Skeletal muscle cell (primary cell): ENCODE results near the gene AGAP1.

Source experiments
- DNase-seq: peaks from one replicate; pipeline ENCODE4 v3.0.0-alpha.2; 2010; ENCODE audit warnings: low read depth
- H3K4me3 ChIP-seq: 2 replicates; pipeline ENCODE4 v1.5.1; 2011; ENCODE audit warnings: low read depth, mild to moderate bottlenecking, control low read depth, low read length, moderate library complexity

The AGAP1 gene

DNA sequence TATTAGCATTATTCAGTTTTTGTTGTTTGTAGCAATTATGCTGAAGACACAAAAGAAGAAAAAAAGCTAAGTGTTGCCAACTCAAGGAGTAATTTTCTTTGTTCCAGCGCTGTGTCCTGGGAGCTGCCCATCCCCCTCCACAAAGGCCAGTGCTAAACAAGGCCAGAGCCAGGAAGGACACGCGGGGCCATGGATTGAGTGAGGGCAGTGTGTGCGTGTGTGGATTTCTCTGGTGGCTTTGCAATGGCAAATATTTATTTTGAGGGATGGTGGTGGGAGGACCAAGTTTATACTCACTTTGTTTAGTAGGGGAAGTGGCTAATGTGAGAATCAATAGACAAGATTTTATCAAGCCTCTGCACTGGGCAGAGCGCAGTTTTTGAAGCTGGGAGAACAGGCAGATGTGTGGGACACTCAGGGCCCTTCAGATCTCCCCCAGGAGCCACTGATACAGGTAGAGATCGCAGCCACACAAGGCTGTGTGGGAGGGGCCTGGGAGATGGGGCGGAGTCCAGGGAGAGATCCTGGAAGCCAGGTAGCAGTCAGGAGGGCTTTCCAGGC is 11.4 kb downstream of the AGAP1 start:
- DNase-seq, result no peak
- no peak overlapping the region for H3K4me3 ChIP-seq

DNA sequence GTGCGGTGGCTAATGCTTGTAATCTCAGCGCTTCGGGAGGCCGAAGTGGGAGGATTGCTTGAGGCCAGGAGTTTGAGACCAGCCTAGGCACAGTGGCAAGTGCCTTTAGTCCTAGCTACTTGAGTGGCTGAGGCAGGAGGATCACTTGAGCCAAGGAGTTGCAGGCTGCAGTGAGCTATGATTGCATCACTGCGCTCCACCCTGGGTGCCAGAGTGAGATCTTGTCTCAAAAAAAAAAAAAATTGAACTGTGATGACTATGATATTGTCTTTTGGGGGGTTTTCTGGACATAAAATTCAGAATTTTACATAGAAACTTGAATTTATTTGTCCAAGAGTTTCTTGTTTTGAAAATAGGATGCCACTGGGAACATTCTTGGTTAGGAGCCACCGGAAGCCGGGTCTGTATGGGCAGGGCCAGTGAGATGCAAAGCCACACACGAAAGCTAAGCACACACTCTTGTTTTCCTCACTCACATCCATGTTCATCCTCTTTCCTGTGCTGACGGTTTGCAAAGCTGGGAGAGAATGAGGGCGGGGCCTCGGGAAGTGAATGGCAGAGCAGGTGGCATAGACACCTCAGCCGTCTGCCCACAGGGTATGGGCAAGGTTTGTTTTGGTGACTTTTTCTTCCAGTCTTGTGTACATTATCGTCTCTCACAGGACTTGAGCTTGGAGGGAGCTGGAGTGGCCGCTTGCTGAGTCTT is 12.6 kb downstream of the AGAP1 start:
- DNase-seq, result no peak
- H3K4me3 ChIP-seq, result no peak overlapping the region

GRCh38 chr2:235506997-235507615 is 13.3 kb downstream of the AGAP1 start:
- H3K4me3 ChIP-seq, result no peak overlapping the region
- no peak for DNase-seq

DNA sequence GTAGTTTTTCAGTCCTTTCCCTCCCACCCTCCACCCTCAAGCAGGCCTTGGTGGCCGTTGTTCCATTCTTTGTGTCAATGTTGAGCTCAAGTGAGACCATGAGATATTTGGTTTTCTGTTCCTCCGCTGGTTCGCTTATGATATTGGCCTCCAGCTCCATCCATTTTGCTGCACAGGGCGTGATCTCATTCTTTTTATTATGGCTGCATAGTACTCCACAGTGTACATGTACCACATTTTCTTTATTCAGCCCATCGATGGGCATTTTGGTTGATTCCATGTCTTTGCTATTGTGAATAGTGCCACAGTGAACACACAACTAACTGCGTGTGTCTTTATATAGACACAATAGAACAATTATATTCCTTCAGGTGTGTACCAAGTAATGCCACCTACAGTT is 14.1 kb downstream of the AGAP1 start:
- no peak overlapping the region for H3K4me3 ChIP-seq
- no peak for DNase-seq

DNA sequence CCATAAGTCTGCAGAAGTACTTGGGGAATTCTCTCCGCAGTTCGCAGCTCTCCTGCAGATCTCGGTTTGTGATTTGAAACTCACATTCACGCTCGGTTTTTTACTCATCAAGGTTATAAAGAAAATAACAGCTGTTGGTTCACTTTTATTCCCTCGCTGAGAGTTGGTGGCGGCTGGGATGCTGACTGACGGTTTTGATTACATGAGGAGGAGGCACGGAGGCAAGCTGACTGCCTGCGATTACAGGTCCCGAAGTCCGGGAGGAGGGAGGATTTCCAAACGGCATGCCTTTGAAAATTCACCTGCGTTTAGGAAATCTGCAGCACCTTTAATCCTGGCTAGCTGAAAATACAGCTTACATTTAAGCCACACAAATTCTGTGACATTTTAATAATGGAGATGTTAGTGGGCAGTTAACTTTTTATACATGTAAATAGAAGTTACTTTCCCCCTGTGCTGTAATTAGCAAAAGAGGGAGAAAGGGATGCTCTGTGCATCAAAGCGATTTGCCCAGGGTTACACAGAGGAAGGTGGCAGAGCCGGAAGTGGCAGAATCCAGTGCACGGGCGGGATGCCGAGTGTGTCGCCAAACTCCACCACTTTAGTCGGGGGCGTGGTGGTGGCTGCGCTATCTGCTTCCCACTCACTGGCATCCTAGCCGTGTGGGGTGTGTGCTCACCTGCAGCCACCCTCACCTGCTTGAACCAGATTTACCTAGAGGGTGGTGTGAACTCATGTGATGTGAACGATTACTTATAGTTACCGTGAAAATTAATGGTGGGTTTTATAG is 14.7 kb downstream of the AGAP1 start:
- H3K4me3 ChIP-seq, result no peak overlapping the region

DNA sequence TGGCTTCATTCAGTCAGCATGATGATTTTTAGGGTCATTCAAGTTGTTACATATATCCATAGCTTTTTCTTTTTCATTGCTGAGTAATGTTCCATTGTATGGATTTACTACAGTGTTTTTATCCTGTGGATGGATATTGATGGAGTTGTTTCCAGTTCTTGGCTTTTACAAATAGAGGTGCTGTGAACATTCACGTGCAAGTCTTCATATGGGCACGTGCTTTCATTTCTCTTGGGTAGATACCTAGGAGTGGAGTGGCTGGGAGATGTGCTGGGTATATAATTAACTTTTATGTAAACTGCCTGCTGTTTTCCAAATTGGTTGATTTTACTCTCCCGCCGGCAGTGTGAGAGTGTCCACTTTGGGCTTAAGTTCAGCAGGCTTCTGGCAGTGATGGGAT is 16.5 kb downstream of the AGAP1 start:
- no peak overlapping the region for H3K4me3 ChIP-seq
- no peak for DNase-seq

More for the DNA sequence above, 14.7 kb downstream of the AGAP1 start:
- DNase-seq, result no peak

- peak; percentile 51 for DNase-seq
- H3K4me3 ChIP-seq, result no peak overlapping the region
Measured at GRCh38 chr2:235511187-235511661, 17.4 kb downstream of the AGAP1 start.

GRCh38 chr2:235511751-235512698 is 18.2 kb downstream of the AGAP1 start:
- no peak overlapping the region for H3K4me3 ChIP-seq
- no peak for DNase-seq

- no peak overlapping the region for H3K4me3 ChIP-seq
- no peak for DNase-seq
Measured at GRCh38 chr2:235512699-235513053, 18.8 kb downstream of the AGAP1 start.

GRCh38 chr2:235513984-235514626 is 20.3 kb downstream of the AGAP1 start:
- DNase-seq, result no peak
- no peak overlapping the region for H3K4me3 ChIP-seq

DNA sequence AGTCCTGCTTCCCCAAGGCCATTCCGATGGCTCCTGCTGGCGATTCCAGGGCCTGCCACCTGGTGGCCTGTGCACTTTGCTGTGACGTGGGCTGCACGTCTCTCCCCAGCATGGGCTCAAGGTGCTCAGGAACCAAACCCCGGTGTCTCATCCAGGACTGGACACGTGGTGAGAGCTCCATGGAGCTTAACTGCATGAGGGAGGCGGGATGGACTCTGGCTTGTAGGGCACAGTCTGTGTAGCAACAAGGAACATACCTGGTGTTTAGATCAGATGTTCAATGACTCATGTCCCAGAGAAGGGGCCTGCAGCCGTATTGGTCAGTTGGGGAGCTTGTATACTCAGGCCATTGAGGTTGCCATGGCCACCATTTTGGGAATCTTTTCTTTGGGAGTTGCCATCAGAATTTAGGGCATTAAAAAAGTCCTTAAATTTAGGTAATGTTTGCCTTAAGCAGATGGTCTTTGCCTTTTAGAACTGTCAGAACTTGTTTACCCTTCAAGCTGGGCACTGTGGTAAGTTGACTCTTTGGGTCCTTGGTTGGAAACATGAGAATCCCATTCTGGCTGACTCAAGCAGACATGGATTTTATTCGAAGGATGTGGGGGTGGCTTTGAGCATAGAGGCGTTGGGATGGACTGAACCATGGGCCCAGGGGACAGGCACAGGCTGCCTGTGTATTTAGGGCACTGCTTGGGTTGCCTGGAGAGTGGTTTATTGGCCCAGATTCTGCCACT is 21.0 kb downstream of the AGAP1 start:
- no peak for DNase-seq

GRCh38 chr2:235515364-235515742 is 21.5 kb downstream of the AGAP1 start:
- DNase-seq, result no peak
- H3K4me3 ChIP-seq, result no peak overlapping the region

More for the DNA sequence above, 21.0 kb downstream of the AGAP1 start:
- H3K4me3 ChIP-seq, result no peak overlapping the region

GRCh38 chr2:235515821-235516220 is 22.0 kb downstream of the AGAP1 start:
- H3K4me3 ChIP-seq, result no peak overlapping the region
- no peak for DNase-seq

GRCh38 chr2:235516257-235516656 is 22.4 kb downstream of the AGAP1 start:
- DNase-seq, result no peak
- H3K4me3 ChIP-seq, result no peak overlapping the region

DNA sequence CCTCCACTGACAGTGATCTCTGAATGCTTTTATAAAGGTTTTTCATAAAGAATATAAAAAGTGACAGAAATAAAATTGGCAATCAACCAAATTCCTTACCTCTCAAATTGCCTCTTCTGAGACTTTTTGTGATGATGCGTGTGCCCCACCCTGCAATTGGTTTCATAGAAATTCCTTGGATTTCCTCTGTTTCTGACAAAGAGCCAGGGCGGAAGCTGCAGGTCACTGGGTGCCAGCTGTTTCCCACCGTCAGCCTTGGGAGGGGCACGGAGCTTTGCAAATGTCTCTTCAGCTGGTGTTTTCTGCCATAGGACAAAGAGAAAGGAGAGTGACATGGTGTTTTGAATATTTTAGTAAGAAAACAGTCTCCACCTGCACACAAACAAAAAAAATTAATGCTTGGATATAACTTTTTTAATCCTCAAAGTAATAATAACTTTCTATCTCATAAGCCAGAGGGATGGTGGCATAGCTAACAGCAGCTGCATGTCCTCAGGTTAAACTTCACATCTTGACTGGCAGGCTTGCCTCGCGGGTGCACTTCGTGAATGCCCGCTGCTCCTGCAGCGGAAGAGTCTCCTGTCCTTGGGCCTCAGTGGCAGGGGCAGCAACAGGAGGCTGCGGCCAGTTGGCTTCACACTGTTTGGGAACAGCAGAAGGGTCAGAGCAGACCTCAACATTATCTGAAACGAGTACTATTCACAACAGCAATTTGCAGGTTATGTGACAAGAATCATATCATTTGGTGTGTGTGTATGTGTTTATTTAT is 24.7 kb downstream of the AGAP1 start:
- no peak for DNase-seq
- no peak overlapping the region for H3K4me3 ChIP-seq

DNA sequence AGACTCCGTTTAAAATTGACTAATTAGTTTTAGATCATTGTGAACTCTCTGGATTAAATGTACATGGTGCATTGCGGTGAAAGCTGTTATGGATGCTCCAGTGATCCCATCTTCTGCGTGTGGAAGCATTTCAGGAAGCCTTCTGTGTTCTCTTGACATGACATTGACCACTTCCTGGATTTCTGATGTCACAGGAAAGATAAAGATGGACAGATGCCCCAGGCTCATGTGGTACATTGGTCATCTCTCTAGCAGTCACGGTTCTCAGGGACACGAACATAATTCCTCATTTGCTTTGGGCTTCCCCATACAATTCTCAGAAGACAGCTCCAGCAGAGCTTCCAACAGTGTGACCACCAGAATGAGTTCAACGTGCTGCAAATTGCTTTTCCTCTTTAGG is 26.9 kb downstream of the AGAP1 start:
- H3K4me3 ChIP-seq, result no peak overlapping the region
- no peak for DNase-seq

DNA sequence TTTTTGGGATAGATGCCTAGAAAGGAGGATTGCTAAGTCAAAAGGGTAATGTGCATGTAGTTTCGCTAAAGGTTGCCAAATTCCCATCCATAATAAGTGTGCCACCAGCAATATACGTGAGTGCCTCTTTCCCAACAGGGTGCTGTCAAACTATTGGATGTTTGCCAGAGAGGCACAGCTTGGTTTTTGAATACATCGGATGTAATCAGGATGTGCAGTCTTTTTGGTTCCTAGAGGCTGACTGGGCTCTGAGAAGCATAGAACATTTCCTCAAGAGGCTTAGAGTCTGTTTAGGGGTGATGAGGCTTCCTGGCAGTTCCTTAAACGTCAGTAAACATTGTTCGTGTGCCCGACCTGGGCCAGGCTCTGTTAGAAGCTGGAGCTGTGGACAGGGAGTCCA is 28.0 kb downstream of the AGAP1 start:
- H3K4me3 ChIP-seq, result no peak overlapping the region
- no peak for DNase-seq
